Uterus (tissue), 2 donors: ENCODE results near the gene DMRTB1.

Experiments used
- POLR2A ChIP-seq, 2 donors: fragments of 450-650 bp; IDR thresholded peaks; one replicate each; pipeline ENCODE4 v1.6.1; 2016; ENCODE audit warnings: antibody characterized with exemption in 2 of 2, mild to moderate bottlenecking in 1 of 2, moderate library complexity in 1 of 2
- TF ChIP-seq, protein P1 (sequence below), 4 experiments: fragments of 200-600 bp in 2 of 4; fragments of 450-650 bp in 2 of 4; sonication (generic) in 2 of 4; IDR thresholded peaks; one replicate each; pipeline ENCODE4 v1.5.1; 2016 to 2019; ENCODE audit warnings: antibody characterized with exemption in 4 of 4, mild to moderate bottlenecking in 2 of 4, moderate library complexity in 1 of 4

DNA sequence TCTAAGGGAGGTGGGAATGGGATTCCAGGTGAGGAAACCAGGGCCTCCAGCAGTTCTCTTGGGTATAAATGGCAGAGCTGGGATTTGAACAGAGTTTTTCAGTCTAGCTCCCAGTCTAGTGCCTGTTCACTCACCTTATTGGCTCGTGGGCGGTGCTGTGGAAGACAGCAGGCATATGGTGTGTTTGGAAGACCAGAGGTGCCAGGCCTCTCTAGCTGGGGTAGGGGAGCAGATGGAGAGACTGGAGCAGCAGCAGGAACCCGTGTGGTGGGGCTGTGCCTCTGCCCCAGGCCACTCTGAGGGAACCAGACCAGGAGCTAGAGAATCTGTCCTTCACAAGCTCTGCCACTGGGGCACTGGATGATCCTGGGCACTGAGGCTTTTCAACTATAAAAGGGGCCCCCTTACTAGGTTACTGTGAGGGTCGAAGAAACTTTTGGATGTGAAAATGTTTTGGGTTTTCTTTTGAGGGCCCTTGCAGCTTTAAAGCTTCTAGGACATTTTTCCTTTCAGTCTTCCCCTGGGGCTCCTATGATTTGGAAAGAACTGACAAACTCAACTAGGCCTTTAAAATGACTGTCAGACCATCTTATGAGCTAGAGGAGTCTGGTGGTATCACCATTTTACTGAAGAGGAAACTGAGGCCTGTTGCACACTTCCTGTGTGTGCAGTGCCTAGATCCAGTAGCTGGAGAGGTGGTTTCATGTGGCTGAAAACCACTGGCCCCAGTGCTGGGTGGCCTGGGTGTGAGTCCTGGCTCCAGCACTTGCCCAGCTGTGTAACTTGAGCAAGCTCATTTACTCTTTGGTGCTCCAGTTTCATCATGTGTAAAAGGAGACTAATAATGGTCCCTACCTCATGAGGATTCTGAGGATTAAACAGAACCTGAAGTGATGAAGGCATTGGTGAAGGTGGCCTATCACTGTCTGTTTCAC, 6.1 kb downstream of the DMRTB1 start:
- TF ChIP-seq, protein P1, sequence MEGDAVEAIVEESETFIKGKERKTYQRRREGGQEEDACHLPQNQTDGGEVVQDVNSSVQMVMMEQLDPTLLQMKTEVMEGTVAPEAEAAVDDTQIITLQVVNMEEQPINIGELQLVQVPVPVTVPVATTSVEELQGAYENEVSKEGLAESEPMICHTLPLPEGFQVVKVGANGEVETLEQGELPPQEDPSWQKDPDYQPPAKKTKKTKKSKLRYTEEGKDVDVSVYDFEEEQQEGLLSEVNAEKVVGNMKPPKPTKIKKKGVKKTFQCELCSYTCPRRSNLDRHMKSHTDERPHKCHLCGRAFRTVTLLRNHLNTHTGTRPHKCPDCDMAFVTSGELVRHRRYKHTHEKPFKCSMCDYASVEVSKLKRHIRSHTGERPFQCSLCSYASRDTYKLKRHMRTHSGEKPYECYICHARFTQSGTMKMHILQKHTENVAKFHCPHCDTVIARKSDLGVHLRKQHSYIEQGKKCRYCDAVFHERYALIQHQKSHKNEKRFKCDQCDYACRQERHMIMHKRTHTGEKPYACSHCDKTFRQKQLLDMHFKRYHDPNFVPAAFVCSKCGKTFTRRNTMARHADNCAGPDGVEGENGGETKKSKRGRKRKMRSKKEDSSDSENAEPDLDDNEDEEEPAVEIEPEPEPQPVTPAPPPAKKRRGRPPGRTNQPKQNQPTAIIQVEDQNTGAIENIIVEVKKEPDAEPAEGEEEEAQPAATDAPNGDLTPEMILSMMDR (IDR thresholded peaks at IDR 0.05) = no peak
- no peak for TF ChIP-seq POLR2A (IDR thresholded peaks at IDR 0.05)
